ENCODE results near the gene STRIP1. TPM values are rescaled to one million over a fixed set of nuclear protein-coding genes. Genes with fewer than 3 reads are reported as not detected.

Gene STRIP1
- total and polyA plus RNA-seq, 2 of the 8 experiments (the other 6 are each of a cell fraction or from before 2014, with no cell fraction given): 21.3 to 45.6 TPM

- peak overlapping the region; percentile 16 to 56 (median 36); a peak in 7 of 8 replicates for H3K4me3 ChIP-seq (ENCODE audit: extremely low read depth in 1 of 4, insufficient read depth in 2 of 4, low read depth in 3 of 4, low read length in 4 of 4)
- FAIRE-seq (no peak), DNase-seq (ENCODE audit: low read depth in 1 of 2, low spot score in 2 of 2) (peak in 1 of 2 experiments; percentile 79)
- H2AK5ac ChIP-seq (ENCODE audit: low read depth, low read length): no peak overlapping the region
- CTCF ChIA-PET (ENCODE audit: partially characterized antibody): interaction anchor here (0.7 to 52.4 kb wide), 8 partner anchors 14 to 872 kb away, joined by 3 to 1450 read pairs (median 6); partner anchors contain the start of genes AHCYL1, ALX3 and STRIP1
- no peak overlapping the region for H3K23ac ChIP-seq (ENCODE audit: insufficient read length)
- peaks cover 62 to 87% (median 78%) of the 10 kb centered on the region in 4 experiments for H3K27me3 ChIP-seq (replicated peaks in 1 of 4; ENCODE audit: control insufficient read depth in 3 of 4, extremely low read depth in 1 of 4, insufficient read depth in 3 of 4, low read length in 3 of 4)
- no peak overlapping the region for H2AFZ ChIP-seq (ENCODE audit: low read length)
- no peak overlapping the region for H3K56ac ChIP-seq (replicated peaks; ENCODE audit: insufficient read length, low read depth, low read length)
- no peak overlapping the region for H2BK5ac ChIP-seq (ENCODE audit: low read depth, low read length)
- H3K9me3 ChIP-seq (ENCODE audit: insufficient read depth in 2 of 2, low read depth in 1 of 2, low read length in 1 of 2): no peaks in the 10 kb centered on the region; a peak in 1 of 4 replicates
- H2BK120ac ChIP-seq (replicated peaks; ENCODE audit: low read depth, low read length): no peak overlapping the region
- POLR2A ChIA-PET (ENCODE audit: partially characterized antibody): interaction anchor here (1.0 to 2.5 kb wide), 9 partner anchors 8 to 277 kb away, joined by 3 to 11 read pairs (median 5); no protein-coding TSS in a partner anchor
- H3K9ac ChIP-seq (replicated peaks in 1 of 4; ENCODE audit: extremely low read depth in 1 of 4, low read depth in 3 of 4, low read length in 3 of 4): no peak overlapping the region; a peak in 2 of 7 replicates
- H2BK15ac ChIP-seq (ENCODE audit: low read length): no peak overlapping the region
- H3K79me1 ChIP-seq (ENCODE audit: low read depth, low read length): no peaks in the 10 kb centered on the region
- no peak overlapping the region for H2BK20ac ChIP-seq (ENCODE audit: low read length)
- no peak overlapping the region; the same call in none of the 2 replicates for H4K8ac ChIP-seq (ENCODE audit: extremely low read depth, insufficient read depth, low read length)
- H4K91ac ChIP-seq (replicated peaks; ENCODE audit: insufficient read length, low read length): no peak overlapping the region
- 2% methylated on average over 60 of the region's 68 CpGs; no CpG with 5 or more reads in 1 of the 2 experiments for WGBS, 2 experiments (ENCODE audit: extremely low coverage in 1 of 2, insufficient coverage in 1 of 2, insufficient read length in 1 of 2, insufficient replicate concordance in 2 of 2, low coverage in 1 of 2, low lambda C conversion rate in 2 of 2, missing lambda C conversion rate in 1 of 2)
- no peak overlapping the region for H3K4ac ChIP-seq (replicated peaks; ENCODE audit: insufficient read length, low read depth, low read length)
- H3K36me3 ChIP-seq (ENCODE audit: control insufficient read depth in 2 of 4, insufficient read depth in 4 of 4, low read length in 3 of 4): peaks cover 0 to 8% (median 0%) of the 10 kb centered on the region in 4 experiments; a peak in 3 of 8 replicates
- no peak overlapping the region for H3K14ac ChIP-seq (ENCODE audit: insufficient read length)
- no peak overlapping the region; the same call in 1 of the 2 replicates for H3K18ac ChIP-seq (ENCODE audit: extremely low read depth, low read length)
- peaks cover 7 to 10% of the 10 kb centered on the region in 2 experiments for H4K20me1 ChIP-seq (replicated peaks in 1 of 2; ENCODE audit: control insufficient read depth in 1 of 2, insufficient read depth in 2 of 2, low read length in 2 of 2)
- H3K4me1 ChIP-seq (replicated peaks in 1 of 4; ENCODE audit: control insufficient read depth in 3 of 4, insufficient read depth in 4 of 4, low read length in 3 of 4): peaks cover 3 to 31% (median 15%) of the 10 kb centered on the region in 4 experiments; a peak in 6 of 7 replicates
- H4K5ac ChIP-seq (ENCODE audit: insufficient read length, low read depth, low read length): no peak overlapping the region
- H3K79me2 ChIP-seq (ENCODE audit: control insufficient read depth in 1 of 2, insufficient read depth in 2 of 2, low read length in 2 of 2): no peaks in the 10 kb centered on the region
- peak overlapping the region; percentile 62 to 71 for H3K4me2 ChIP-seq (ENCODE audit: insufficient read depth in 1 of 2, low read depth in 2 of 2, low read length in 2 of 2)
- no peak overlapping the region for H3K27ac ChIP-seq (ENCODE audit: low read depth, low read length)
- peaks cover 7% of the 10 kb centered on the region; the same call in 1 of the 2 replicates for H3K23me2 ChIP-seq (ENCODE audit: low read depth, low read length)
- no peak overlapping the region; the same call in 1 of the 2 replicates for H2BK12ac ChIP-seq (ENCODE audit: low read depth, low read length)
- peak; percentile 88 for TF ChIP-seq SUZ12 (IDR thresholded peaks at IDR 0.05; ENCODE audit: low read length)
- TF ChIP-seq BRCA1 (IDR thresholded peaks at IDR 0.05; ENCODE audit: low read depth, low read length): no peak
- TF ChIP-seq ASH2L (IDR thresholded peaks at IDR 0.05; ENCODE audit: low read length): peak; percentile 30
- peak; percentile 46 for TF ChIP-seq EZH2 (IDR thresholded peaks at IDR 0.05; ENCODE audit: low read depth, low read length, severe bottlenecking)
- TF ChIP-seq TBP (IDR thresholded peaks at IDR 0.05; ENCODE audit: low read depth, low read length): no peak
- TF ChIP-seq CTBP2 (IDR thresholded peaks at IDR 0.05; ENCODE audit: borderline replicate concordance, insufficient read depth, insufficient read length, low read length): peak; percentile 73
These were observed 33.6 kb downstream of the STRIP1 start for GRCh38 chr1:110067893-110068645.
